ENCODE results near the gene TNFRSF21.

GRCh38 chr6:47221565-47221964 is 88.1 kb downstream of the TNFRSF21 start:
- no peak for TF ChIP-seq CTCF (IDR thresholded peaks at IDR 0.05)
- no peak for TF ChIP-seq POLR2A (IDR thresholded peaks at IDR 0.05)
